H1 (cell line): ENCODE measurements around the gene ARHGAP15.

Experiments used
- CREB1 ChIP-seq: IDR thresholded peaks from 2 replicates; pipeline ENCODE4 v1.6.1; 2012; ENCODE audit warnings: inconsistent platforms
- EP300 ChIP-seq, 2 experiments: IDR thresholded peaks; 1 replicate in 1 of 2; 2 replicates in 1 of 2; pipeline ENCODE4 v1.6.1; 2011 to 2012; ENCODE audit warnings: low read depth in 2 of 2, low read length in 2 of 2, mild to moderate bottlenecking in 2 of 2, borderline replicate concordance in 1 of 2, inconsistent platforms in 1 of 2, moderate library complexity in 1 of 2
- POLR2AphosphoS5 ChIP-seq: IDR thresholded peaks from 2 replicates; pipeline ENCODE4 v1.6.1; 2011; ENCODE audit warnings: low read depth, low read length
- RBBP5 ChIP-seq: IDR thresholded peaks from 2 replicates; pipeline ENCODE4 v1.7.1; 2012; ENCODE audit warnings: low read depth, mild to moderate bottlenecking, inconsistent platforms, low read length, moderate library complexity, borderline replicate concordance
- TF ChIP-seq, protein P1 (sequence below), 3 experiments: IDR thresholded peaks; 1 replicate in 2 of 3; 2 replicates in 1 of 3; pipeline versions ENCODE4 v1.5.1 to v1.6.1; 2011; ENCODE audit warnings: low read length in 3 of 3, mild to moderate bottlenecking in 3 of 3, inconsistent platforms in 2 of 3, low read depth in 1 of 3, moderate library complexity in 1 of 3; ENCODE audit not compliant: insufficient read depth in 1 of 3; ENCODE audit errors: control extremely low read depth in 1 of 3

DNA sequence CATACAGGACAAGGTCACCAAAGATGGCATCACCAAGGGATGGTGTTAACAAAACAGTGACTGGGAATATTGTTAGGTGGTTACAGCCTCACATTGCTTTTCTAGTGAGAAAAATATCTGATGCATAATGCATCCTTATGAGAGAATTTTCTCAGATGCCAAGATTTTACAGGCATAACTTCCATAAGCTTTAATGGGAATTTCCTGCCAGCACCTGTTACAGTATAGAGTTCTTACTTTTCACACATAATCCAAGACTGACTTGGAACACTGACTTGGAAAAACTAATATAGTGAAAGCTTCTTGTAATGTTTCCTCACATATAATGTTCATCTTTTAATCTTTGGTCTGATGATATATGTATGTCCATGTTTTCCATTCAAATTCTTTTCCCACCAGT, 402.8 kb downstream of the ARHGAP15 start:
- TF ChIP-seq, protein P1, sequence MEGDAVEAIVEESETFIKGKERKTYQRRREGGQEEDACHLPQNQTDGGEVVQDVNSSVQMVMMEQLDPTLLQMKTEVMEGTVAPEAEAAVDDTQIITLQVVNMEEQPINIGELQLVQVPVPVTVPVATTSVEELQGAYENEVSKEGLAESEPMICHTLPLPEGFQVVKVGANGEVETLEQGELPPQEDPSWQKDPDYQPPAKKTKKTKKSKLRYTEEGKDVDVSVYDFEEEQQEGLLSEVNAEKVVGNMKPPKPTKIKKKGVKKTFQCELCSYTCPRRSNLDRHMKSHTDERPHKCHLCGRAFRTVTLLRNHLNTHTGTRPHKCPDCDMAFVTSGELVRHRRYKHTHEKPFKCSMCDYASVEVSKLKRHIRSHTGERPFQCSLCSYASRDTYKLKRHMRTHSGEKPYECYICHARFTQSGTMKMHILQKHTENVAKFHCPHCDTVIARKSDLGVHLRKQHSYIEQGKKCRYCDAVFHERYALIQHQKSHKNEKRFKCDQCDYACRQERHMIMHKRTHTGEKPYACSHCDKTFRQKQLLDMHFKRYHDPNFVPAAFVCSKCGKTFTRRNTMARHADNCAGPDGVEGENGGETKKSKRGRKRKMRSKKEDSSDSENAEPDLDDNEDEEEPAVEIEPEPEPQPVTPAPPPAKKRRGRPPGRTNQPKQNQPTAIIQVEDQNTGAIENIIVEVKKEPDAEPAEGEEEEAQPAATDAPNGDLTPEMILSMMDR (IDR thresholded peaks at IDR 0.05; ENCODE audit: control extremely low read depth in 1 of 3, insufficient read depth in 1 of 3, low read depth in 1 of 3, low read length in 3 of 3): no peak
- TF ChIP-seq EP300 (IDR thresholded peaks at IDR 0.05; ENCODE audit: borderline replicate concordance in 1 of 2, low read depth in 2 of 2, low read length in 2 of 2) (no peak), CREB1 (no peak), POLR2AphosphoS5 (no peak), RBBP5 (no peak)
